GM10248 (cell line): ENCODE data around the gene USP47.

Source experiments
- CTCF ChIA-PET: fragments of 300-600 bp; sonication (Branson Sonifier 250); formaldehyde crosslinking; extraction: SDS; loops from one replicate; lab custom pipeline; 2021; ENCODE audit warnings: antibody characterized with exemption; lab: Yijun Ruan, JAX
- POLR2A ChIA-PET: fragments of 350-650 bp; sonication (Branson Sonifier 250); formaldehyde crosslinking; extraction: SDS; loops from one replicate; lab custom pipeline; 2020; ENCODE audit warnings: antibody characterized with exemption; lab: Yijun Ruan, JAX
- DNase-seq: peaks from one replicate; pipeline ENCODE4 v3.0.0; 2012; ENCODE audit errors: extremely low spot score
- TF ChIP-seq, protein P1 (sequence below): IDR thresholded peaks from 2 replicates; pipeline ENCODE4 v1.5.1; 2012; ENCODE audit warnings: mild to moderate bottlenecking, low read depth; ENCODE audit errors: extremely low read depth, missing control alignments, control extremely low read depth

Gene USP47

DNA sequence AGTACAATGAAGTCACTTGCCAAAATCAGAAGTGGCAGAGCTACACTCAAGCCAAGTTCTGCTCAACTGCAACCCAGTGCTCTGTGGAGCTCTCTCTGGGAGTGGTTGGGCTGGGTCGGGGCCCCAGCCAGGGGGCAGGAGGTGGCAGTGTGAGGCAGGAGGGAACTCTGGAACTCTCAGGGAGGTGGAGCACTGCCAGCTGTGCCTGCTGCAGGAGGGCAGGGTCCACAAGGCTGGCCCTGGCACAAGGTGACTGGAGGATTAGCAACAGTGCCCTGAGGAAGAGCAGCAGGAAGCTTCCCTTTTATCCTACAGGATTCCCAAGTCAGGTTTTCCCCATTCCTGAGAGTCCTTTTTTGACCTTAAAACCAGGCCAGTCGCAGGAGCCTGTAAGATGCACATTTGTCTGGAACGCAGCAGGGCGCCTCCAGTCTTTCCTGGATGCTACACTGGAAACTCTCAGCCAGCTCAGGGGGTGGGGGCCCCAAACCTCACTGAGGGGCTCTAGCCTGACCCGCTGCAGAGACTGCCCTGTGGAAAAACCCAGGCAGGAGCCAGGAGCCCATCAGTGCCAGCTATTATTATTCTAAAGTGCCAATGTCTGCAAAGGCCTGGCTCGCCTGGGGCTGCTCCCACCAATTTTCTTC is 134.8 kb downstream of the USP47 start:
- POLR2A ChIA-PET = no interaction called here
- no peak for DNase-seq
- TF ChIP-seq, protein P1, sequence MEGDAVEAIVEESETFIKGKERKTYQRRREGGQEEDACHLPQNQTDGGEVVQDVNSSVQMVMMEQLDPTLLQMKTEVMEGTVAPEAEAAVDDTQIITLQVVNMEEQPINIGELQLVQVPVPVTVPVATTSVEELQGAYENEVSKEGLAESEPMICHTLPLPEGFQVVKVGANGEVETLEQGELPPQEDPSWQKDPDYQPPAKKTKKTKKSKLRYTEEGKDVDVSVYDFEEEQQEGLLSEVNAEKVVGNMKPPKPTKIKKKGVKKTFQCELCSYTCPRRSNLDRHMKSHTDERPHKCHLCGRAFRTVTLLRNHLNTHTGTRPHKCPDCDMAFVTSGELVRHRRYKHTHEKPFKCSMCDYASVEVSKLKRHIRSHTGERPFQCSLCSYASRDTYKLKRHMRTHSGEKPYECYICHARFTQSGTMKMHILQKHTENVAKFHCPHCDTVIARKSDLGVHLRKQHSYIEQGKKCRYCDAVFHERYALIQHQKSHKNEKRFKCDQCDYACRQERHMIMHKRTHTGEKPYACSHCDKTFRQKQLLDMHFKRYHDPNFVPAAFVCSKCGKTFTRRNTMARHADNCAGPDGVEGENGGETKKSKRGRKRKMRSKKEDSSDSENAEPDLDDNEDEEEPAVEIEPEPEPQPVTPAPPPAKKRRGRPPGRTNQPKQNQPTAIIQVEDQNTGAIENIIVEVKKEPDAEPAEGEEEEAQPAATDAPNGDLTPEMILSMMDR = no peak
- CTCF ChIA-PET = interaction anchor here (1.0 to 3.1 kb wide), 5 partner anchors 9 to 177 kb away, joined by 3 to 20 read pairs (median 3); no protein-coding TSS in a partner anchor

DNA sequence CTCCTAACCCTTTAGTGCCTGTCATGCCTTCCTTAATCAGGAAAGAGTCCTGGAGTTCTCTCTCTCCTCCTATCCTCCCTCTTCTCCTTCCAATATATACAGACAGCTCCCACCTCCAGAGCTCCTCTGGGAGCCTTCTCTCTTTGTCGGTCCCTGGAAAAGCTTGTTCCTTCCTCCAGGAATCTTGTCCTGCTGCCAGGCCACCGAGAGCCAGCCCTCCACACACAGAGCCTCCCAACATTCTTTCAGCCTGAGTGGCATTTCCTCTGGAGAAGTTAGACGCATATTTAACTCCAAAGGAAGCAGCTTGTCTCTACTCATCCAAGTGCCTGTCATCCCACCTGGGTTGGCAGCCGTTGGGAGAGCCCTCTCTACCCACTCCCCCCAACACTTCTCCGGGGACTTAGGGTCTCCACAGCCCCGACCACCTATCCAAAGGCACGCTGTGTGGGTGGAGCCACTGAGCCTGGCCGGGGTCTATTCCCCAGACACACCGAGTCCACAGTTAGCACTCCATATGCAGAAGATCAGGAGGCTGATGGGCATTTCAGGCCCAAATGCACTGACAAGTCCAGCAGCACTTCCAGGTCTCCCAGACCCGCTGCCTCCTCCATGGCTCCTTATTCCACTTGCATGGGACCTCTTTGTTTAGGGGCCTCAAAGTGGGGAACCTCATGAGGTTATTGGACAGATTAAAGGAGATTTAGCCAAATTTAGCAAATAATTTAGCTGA is 135.6 kb downstream of the USP47 start:
- CTCF ChIA-PET = interaction anchor here (0.7 to 3.1 kb wide), 6 partner anchors 11 to 178 kb away, joined by 3 to 20 read pairs (median 5); no protein-coding TSS in a partner anchor
- TF ChIP-seq, protein P1 = no peak
- DNase-seq = no peak
- POLR2A ChIA-PET = no interaction called here

DNA sequence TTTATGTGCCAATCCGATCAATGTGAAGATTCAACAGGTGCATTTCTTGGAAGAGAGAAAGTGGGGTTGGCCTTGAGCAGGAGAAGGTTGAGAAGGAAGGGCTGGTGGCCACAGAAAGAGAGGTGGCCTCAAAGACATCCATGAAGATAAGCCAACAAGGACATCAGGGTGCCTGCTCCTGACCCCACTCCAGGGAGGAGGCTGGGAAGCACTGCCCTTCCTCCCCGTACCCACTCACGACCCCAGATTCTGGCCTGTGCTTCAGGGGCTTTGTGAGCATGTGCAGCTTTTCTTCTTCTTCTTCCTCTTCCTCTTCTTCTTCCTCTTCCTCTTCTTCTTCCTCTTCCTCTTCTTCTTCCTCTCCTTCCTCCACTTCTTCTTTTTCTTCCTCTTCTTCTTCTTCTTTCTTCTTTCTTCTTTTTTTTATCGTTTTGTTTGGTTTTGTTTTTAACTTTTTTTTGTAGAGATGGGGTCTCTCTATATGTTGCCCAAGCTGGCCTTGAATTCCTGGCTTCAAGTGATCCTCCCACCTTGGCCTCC is 136.4 kb downstream of the USP47 start:
- POLR2A ChIA-PET = no interaction called here

DNA sequence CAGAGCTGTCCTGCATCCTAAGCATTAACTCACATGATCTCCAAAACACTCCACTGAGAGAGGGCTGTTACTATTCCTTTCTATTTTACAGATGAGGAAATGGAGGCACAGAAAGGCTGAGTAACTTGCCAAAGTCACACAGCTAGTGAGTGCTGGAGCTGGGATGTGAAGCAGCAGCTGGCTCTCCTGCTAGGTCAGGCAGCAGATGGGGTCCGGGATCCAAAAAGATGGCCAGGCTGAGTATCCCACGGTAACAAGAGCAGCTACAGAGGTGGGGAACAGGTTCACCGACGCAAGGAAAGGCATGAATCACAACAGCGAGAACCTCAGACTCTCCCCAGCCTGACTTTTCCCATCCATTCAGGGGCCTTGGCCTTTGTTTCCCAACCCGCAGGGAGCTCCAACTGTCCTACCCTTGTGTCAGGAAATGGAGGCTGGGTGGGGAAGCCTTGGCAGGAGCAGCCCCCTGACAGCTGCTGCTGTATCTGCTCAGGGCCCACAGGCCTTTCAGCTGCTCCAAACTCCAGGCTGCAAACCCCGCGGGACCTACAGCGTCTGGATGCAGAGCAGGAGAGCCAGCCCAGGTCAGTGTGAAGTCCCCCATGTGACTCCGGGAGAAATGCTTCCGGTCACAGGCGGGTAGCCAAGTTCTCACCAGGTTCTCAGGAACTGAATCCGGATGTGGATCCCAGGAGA is 137.2 kb downstream of the USP47 start:
- ChIA-PET POLR2A (no interaction called here), CTCF (interaction anchor here (0.7 to 2.8 kb wide), 5 partner anchors 12 to 69 kb away, joined by 3 to 9 read pairs (median 3); no protein-coding TSS in a partner anchor)
- DNase-seq = no peak
- TF ChIP-seq, protein P1 = no peak

More for the DNA sequence above, 136.4 kb downstream of the USP47 start:
- CTCF ChIA-PET = interaction anchor here (1.4 to 2.8 kb wide), 3 partner anchors 12 to 23 kb away, joined by 3 to 9 read pairs (median 7); no protein-coding TSS in a partner anchor
- DNase-seq = no peak
- TF ChIP-seq, protein P1 = no peak

DNA sequence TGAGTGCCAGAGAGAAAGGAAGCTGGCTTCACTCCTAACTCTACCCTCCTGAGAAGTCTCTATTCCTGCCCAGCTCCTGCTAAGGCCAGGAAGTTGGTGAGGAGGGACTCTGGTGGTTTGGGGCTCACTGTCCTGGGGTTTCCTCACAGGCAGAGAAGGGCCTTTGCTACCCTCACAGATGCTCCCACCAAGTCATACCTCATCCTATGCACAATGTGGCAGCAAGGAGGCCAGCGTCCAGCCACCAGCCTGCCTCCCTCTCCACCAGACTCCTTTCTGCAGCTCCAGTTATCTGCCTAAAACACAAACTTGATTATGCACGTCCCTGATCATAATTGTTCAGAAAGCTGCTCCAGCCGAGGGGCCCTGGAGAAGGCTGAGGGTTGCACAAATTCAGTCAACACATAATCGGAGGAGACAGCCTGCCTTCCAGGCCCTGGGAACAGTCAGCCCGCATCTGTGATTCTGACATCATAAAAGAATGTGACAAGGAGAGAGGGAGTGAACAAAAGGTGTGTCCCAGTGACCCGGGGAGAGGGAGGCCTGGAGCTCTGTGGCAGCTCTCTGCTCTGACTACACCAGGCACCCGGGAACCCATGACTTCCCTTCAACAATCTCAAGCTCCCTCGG is 137.8 kb downstream of the USP47 start:
- TF ChIP-seq, protein P1 = no peak
- CTCF ChIA-PET = interaction anchor here (0.7 to 2.8 kb wide), 5 partner anchors 13 to 68 kb away, joined by 3 to 9 read pairs (median 3); no protein-coding TSS in a partner anchor
- POLR2A ChIA-PET = no interaction called here
- no peak for DNase-seq
